ENCODE data around the gene HSPA12A.

GRCh38 chr10:116691635-116692034 is 50.7 kb downstream of the HSPA12A start:
- TF ChIP-seq POLR2AphosphoS5 (IDR thresholded peaks at IDR 0.05) (no peak), POLR2A (IDR thresholded peaks at IDR 0.05) (no peak), CTCF (IDR thresholded peaks at IDR 0.05) (no peak)

Measured in upper lobe of left lung (tissue), 4 donors.